ENCODE results near the gene ZNF549.
"Not testable (repeated sequence)": the region's sequence is repeated elsewhere in the genome, so short reads cannot be mapped to it uniquely, and the experiment has no call there.

DNA sequence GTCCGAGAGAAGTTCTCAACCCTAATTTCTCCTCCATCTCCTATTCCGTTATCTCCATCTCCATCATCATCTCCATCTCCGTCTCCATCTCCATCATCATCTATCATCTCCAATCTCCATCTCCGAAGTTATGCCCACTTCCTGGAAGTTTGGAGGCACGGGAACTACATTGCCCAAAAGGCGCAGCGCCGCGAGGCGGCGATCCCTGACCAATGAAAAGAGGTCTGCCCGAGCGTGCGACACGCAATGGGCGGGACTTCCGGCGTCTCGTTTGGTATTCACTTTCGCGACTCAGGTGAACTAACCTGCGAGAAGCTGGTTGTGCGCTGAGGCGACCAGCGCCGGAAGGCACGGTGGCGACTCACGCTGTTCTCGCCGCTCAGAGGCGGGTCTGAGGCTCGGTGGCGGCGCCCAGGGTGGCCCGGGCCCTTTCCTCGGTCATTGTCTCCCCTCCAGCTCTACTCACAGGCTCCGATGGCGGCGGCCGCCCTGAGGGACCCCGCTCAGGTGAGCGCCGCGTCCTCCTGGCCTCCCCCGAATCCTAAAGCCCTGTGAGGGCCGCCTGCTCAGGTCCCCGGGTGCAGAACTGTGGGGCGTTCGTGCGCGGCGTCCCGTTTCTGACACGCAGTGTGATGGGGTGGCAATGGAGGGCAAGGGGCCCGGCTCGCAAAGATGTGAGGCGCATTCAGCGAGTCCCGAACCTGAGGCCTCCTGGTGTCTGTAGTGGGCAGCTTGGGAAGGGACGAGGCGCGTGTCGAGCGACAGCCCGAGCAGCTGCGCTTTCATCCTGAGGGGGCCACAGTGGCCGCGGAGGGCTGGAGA is 39.5 kb upstream of the ZNF549 start, which contains the start of gene ZNF419:
- TF ChIP-seq, protein P1, sequence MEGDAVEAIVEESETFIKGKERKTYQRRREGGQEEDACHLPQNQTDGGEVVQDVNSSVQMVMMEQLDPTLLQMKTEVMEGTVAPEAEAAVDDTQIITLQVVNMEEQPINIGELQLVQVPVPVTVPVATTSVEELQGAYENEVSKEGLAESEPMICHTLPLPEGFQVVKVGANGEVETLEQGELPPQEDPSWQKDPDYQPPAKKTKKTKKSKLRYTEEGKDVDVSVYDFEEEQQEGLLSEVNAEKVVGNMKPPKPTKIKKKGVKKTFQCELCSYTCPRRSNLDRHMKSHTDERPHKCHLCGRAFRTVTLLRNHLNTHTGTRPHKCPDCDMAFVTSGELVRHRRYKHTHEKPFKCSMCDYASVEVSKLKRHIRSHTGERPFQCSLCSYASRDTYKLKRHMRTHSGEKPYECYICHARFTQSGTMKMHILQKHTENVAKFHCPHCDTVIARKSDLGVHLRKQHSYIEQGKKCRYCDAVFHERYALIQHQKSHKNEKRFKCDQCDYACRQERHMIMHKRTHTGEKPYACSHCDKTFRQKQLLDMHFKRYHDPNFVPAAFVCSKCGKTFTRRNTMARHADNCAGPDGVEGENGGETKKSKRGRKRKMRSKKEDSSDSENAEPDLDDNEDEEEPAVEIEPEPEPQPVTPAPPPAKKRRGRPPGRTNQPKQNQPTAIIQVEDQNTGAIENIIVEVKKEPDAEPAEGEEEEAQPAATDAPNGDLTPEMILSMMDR (CRISPR knock-in tag; IDR thresholded peaks at IDR 0.05): not testable (repeated sequence)
- TF ChIP-seq, protein P2, sequence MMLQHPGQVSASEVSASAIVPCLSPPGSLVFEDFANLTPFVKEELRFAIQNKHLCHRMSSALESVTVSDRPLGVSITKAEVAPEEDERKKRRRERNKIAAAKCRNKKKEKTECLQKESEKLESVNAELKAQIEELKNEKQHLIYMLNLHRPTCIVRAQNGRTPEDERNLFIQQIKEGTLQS (CRISPR knock-in tag; IDR thresholded peaks at IDR 0.05): not testable (repeated sequence)
- TF ChIP-seq, protein P3, sequence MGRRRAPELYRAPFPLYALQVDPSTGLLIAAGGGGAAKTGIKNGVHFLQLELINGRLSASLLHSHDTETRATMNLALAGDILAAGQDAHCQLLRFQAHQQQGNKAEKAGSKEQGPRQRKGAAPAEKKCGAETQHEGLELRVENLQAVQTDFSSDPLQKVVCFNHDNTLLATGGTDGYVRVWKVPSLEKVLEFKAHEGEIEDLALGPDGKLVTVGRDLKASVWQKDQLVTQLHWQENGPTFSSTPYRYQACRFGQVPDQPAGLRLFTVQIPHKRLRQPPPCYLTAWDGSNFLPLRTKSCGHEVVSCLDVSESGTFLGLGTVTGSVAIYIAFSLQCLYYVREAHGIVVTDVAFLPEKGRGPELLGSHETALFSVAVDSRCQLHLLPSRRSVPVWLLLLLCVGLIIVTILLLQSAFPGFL (CRISPR knock-in tag; IDR thresholded peaks at IDR 0.05): not testable (repeated sequence)
- TF ChIP-seq, protein P4, sequence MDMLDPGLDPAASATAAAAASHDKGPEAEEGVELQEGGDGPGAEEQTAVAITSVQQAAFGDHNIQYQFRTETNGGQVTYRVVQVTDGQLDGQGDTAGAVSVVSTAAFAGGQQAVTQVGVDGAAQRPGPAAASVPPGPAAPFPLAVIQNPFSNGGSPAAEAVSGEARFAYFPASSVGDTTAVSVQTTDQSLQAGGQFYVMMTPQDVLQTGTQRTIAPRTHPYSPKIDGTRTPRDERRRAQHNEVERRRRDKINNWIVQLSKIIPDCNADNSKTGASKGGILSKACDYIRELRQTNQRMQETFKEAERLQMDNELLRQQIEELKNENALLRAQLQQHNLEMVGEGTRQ (IDR thresholded peaks at IDR 0.05; ENCODE audit: low read depth, low read length): not testable (repeated sequence)
- TF ChIP-seq, protein P4 (CRISPR knock-in tag; IDR thresholded peaks at IDR 0.05; ENCODE audit: borderline replicate concordance): not testable (repeated sequence)
- not testable (repeated sequence) for TF ChIP-seq ZNF136 (CRISPR knock-in tag; IDR thresholded peaks at IDR 0.05; ENCODE audit: low read depth); RFX5 (IDR thresholded peaks at IDR 0.05; ENCODE audit: low read depth, low read length); KDM6A (CRISPR knock-in tag; IDR thresholded peaks at IDR 0.05; ENCODE audit: low read depth); ZNF709 (CRISPR knock-in tag; IDR thresholded peaks at IDR 0.05); MED1 (CRISPR knock-in tag; IDR thresholded peaks at IDR 0.05)
- peak; percentile 47; the same call in 1 of the 2 replicates for TF ChIP-seq BHLHE40 (IDR thresholded peaks at IDR 0.05; ENCODE audit: low read length)
- TF ChIP-seq, protein P5, sequence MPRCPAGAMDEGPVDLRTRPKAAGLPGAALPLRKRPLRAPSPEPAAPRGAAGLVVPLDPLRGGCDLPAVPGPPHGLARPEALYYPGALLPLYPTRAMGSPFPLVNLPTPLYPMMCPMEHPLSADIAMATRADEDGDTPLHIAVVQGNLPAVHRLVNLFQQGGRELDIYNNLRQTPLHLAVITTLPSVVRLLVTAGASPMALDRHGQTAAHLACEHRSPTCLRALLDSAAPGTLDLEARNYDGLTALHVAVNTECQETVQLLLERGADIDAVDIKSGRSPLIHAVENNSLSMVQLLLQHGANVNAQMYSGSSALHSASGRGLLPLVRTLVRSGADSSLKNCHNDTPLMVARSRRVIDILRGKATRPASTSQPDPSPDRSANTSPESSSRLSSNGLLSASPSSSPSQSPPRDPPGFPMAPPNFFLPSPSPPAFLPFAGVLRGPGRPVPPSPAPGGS (CRISPR knock-in tag; IDR thresholded peaks at IDR 0.05): not testable (repeated sequence)
- peak; percentile 59; the same call in 1 of the 2 replicates for TF ChIP-seq SIN3A (IDR thresholded peaks at IDR 0.05; ENCODE audit: borderline replicate concordance, low read depth, low read length)

Measured in HepG2 (cell line).